HG03442 (cell line): Measurements from ENCODE around the gene NBEAL2.
"Not testable (repeated sequence)": the region's sequence is repeated elsewhere in the genome, so short reads cannot be mapped to it uniquely, and the experiment has no call there.

ENCODE experiments used
- ATAC-seq: cut with Tn5 transposase; IDR thresholded peaks from one replicate; pipeline ENCODE4 v1.9.1; 2021; ENCODE audit warnings: mild to moderate bottlenecking, moderate library complexity; ENCODE audit not compliant: unreplicated experiment

Gene NBEAL2

GRCh38 chr3:47010111-47010712 is 30.7 kb downstream of the NBEAL2 start:
- no peak for ATAC-seq

GRCh38 chr3:47010910-47011309 is 31.4 kb downstream of the NBEAL2 start:
- ATAC-seq = no peak

- no peak for ATAC-seq
These were observed 31.9 kb downstream of the NBEAL2 start for GRCh38 chr3:47011371-47011770.

GRCh38 chr3:47012342-47013230 is 33.1 kb downstream of the NBEAL2 start:
- ATAC-seq = no peak

GRCh38 chr3:47013231-47013630 is 33.8 kb downstream of the NBEAL2 start:
- no peak for ATAC-seq

GRCh38 chr3:47014036-47014435 is 34.6 kb downstream of the NBEAL2 start:
- no peak for ATAC-seq

- no peak for ATAC-seq
These were observed 35.7 kb downstream of the NBEAL2 start for GRCh38 chr3:47015151-47015550.

GRCh38 chr3:47016086-47016933 is 36.8 kb downstream of the NBEAL2 start:
- no peak for ATAC-seq

GRCh38 chr3:47016934-47017435 is 37.5 kb downstream of the NBEAL2 start:
- ATAC-seq = no peak

- no peak for ATAC-seq
These were observed 38.2 kb downstream of the NBEAL2 start for GRCh38 chr3:47017504-47018268.

- ATAC-seq = no peak
These were observed 38.8 kb downstream of the NBEAL2 start for GRCh38 chr3:47018269-47018611.

GRCh38 chr3:47019201-47019600 is 39.7 kb downstream of the NBEAL2 start:
- no peak for ATAC-seq

GRCh38 chr3:47020311-47020710 is 40.8 kb downstream of the NBEAL2 start:
- ATAC-seq = no peak

GRCh38 chr3:47022641-47023071 is 43.2 kb downstream of the NBEAL2 start:
- no peak for ATAC-seq

- ATAC-seq = no peak
These were observed 45.5 kb downstream of the NBEAL2 start for GRCh38 chr3:47024932-47025331.

GRCh38 chr3:47026432-47026831 is 47.0 kb downstream of the NBEAL2 start:
- not testable (repeated sequence) for ATAC-seq

GRCh38 chr3:47028146-47028545 is 48.7 kb downstream of the NBEAL2 start:
- no peak for ATAC-seq

GRCh38 chr3:47028667-47029066 is 49.2 kb downstream of the NBEAL2 start:
- ATAC-seq = no peak

- ATAC-seq = not testable (repeated sequence)
These were observed 51.6 kb downstream of the NBEAL2 start for GRCh38 chr3:47031041-47031440.

GRCh38 chr3:47034868-47035489 is 55.5 kb downstream of the NBEAL2 start:
- ATAC-seq = no peak
